Hippocampal formation (tissue), 2 donors: ENCODE results near the gene NME7.
A peak's percentile ranks its signal among the peaks of the same experiment; 100 is the strongest.

ENCODE experiments used
- DNase-seq, 2 donors: peaks; one replicate each; lab custom pipeline; 2025; lab: John Stamatoyannopoulos, UW

Gene NME7

GRCh38 chr1:169106921-169107602 lies 260.5 kb downstream of the NME7 start:
- DNase-seq = no peak

DNA sequence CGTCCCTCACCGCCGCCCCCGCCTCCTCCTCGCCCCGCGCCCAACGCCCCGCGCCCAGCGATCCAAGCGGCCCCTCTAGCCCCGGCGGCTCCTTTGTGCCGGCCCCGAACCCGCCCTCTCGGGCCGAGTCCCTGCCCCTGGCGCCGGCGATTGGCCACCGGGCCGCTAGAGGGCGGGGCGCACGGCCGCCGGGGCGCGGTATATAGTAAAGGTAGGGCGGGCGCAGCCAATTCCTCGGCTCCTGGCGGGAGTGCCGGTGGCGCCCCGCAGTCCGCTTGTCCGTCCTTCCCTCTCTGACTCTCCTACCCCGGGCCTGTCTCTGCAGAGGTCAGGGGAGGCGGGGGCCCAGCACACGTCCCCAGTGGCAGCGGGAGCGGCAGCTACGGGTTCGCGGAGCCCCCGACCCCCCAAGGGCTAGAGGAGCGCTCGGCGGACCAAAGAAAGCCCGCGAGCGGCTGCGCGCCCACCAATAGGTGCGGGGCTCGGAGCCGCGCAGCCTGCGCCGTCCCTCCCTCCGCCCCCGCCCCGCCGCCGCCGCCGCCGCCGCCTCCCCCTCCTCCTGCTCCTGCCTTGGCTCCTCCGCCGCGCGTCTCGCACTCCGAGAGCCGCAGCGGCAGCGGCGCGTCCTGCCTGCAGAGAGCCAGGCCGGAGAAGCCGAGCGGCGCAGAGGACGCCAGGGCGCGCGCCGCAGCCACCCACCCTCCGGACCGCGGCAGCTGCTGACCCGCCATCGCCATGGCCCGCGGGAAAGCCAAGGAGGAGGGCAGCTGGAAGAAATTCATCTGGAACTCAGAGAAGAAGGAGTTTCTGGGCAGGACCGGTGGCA lies 261.3 kb downstream of the NME7 start, which contains the start of gene ATP1B1:
TSS of gene ATP1B1 (plus strand) at position 596 of the 826 bp plus-strand sequence. CDS start at position 736, 140 bp downstream.
- DNase-seq = peak; percentile 88 to 89

DNA sequence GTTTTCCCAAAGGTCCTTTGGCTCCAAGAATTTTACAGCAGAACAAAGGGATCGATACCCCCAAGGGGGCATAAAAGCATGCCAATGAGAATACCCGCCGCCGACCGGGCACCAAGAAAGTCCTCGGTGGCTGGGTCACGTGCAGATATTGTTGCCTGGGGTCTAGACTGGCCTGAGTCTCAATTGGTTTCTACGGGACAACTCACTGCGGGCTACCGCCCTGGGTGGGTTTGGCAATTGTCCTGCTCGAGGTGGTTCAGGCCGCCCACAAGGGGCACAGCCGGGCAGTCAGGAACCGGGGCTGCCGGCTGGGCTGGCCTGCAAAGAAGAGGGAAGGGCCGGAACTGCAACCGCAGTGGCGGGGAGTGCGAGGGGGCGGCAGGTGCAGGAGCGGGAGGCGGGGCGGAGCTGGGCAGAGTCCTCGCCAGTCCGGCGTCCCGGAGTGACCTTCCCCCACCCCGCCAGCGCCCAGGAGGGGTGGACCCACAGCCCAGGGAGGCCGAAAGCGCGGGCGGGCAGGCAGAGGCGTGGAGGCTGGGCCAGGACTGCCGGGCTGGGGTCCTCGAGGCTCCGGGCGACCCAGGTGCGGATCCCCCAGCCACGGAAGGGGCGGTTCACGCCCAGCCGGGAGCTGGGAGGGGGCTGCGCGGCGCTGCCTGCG lies 262.0 kb downstream of the NME7 start:
- peak; percentile 53 to 88 for DNase-seq

- no peak for DNase-seq
Observed at GRCh38 chr1:169105087-169105433, 262.5 kb downstream of the NME7 start.

DNA sequence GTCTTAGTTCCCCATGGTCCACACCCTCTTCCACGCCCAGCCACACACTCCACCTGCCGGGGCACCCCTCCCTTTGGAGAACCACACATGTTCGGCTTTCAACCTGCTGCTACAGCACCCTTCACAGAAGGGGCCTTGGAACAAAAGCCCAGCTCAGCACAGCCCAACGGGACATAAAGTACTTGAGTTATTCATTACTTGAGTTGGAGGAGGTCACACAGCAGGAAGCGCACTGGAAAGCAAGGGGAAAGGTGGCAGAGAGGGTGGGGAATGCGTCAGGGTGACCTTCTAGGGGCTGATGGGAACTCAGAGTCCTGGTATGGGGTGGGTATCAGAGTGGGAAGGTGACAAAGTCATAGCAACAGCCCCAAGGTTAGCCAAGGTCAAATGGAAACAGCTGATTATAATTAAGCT lies 264.1 kb downstream of the NME7 start:
- no peak for DNase-seq

DNA sequence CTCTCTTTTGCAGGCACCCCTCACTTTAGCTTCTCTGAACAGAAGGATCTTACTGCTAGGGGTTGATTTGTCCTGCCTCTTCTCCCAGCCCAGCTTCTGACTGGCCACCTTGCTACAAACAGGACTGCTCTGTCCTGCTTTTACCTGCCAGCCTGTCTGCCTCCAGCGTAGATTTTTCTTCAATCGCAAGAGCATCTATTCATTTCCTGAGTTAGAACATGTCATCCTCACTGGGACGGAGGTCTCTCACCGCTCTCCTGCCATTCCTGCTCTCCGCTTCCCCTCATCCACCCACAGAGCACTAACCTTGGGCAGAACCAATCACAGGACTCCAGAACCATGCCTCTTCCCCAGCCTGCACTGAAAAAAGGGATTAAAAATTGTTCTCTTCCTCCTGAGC lies 264.6 kb downstream of the NME7 start:
- no peak for DNase-seq

DNA sequence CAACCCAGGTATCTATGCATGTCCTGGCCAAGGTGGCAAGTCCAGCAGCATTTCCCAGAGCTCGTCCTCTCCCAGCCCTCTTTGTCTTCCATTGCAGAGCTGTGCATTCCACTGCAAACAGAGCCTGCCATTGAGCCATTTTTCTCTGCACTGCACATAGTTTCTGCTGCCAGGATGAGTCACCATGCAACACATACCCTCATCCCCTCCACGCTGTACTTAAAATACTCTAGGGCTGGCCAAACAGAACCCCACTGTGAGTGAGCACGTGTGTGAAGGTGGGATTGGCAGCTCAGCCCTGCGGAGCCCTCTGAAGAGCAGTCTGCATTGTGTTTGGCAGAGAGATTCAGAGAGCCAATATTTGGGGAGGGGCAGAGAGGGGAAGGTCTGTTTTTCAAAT lies 265.0 kb downstream of the NME7 start:
- DNase-seq = peak; percentile 61 to 72

DNA sequence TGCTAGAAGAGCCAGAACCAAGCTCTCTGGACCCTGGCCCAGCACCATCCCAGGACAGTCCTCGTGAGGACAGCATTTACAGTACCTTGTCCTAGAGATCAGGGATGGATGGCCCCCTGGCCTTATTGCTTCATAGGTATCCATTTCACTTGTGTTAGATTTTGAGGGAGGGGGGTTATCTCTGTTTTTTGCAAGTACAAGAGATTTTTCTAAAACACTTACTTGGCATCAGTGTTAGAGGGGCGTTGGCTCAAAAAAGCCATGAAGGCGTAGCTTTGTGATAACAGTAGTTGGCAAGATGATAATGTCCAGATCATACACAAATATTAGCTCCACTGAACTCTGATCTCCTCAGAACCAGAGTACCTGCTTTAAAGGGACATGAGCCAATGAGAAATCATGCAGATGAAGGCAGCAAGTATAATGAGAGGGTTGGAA lies 266.9 kb downstream of the NME7 start:
- DNase-seq = no peak

- DNase-seq = no peak
Observed at GRCh38 chr1:169100208-169100607, 267.4 kb downstream of the NME7 start.

GRCh38 chr1:169099561-169099960 lies 268.0 kb downstream of the NME7 start:
- no peak for DNase-seq

DNA sequence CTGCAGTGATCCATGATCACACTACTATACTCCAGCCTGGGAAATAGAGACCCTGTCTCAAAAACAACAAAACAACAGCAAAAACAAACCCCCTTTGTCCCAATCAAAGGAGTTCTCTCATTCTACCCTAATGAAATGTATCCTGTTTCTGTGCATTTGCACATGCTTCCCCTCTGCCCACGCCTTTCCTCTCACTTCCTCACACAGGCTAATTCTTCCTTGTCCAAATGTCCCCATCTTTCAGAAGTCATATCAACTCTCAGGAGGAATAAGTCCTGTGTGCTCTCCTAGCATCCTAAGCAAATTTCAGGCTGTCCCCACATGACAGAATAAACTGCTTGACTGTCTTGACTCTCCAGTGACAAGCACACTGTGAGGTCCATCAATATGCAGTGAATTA lies 269.2 kb downstream of the NME7 start:
- DNase-seq = no peak

DNA sequence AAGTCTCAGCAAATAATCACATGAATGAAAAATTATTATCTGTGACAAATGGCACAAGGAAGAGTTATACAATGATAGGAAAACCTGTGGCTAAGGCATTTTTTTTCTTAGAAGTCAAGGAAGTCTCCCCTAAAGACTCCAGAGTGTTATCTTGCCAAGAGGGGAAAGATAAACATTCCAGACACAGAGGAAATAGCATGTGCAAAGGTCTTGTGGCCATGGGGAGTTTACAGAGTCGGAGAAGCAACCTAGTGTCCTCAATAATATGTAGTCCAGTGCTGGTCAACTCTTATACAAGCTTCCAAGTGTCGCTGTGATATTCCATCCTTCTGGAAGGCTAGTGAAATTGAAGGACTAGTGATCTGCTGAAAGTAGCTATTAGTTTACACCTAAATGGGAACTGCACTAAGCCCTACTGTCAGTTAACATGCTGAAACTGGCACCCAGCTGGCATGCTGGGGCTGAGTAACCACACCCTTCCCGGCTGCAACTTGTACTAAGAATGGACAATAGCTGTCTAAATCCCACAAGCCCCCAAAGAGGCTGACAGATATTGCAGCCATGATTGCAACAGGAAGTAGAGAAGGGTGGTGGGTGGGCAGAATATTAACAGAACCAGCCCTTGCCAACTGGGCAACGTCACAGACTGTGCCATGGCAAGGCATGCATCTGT lies 272.6 kb downstream of the NME7 start:
- no peak for DNase-seq

- DNase-seq = no peak
Observed at GRCh38 chr1:169092399-169092798, 275.2 kb downstream of the NME7 start.

GRCh38 chr1:169091480-169091941 lies 276.1 kb downstream of the NME7 start:
- DNase-seq = no peak

DNA sequence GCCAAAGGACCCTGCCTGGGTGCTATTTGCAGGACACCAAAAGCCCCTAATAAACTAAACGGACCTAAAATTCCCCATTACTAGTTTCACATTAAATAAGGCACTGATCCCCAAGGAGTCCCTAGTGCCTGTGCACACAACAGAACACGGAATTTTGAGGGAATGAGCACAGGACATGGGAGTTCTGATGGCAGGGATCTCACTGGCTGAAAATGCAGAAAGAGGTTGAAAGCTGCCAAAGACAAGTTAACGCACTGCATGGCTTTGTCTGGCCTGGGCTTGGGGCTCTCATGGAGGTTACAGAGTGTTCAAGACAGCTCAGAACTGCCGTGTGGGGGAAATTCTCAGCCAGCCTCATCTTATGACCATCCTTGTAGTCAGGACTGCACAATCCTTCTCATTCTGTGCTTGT lies 276.7 kb downstream of the NME7 start:
- DNase-seq = no peak

- DNase-seq = no peak
Observed at GRCh38 chr1:169090308-169090899, 277.2 kb downstream of the NME7 start.

DNA sequence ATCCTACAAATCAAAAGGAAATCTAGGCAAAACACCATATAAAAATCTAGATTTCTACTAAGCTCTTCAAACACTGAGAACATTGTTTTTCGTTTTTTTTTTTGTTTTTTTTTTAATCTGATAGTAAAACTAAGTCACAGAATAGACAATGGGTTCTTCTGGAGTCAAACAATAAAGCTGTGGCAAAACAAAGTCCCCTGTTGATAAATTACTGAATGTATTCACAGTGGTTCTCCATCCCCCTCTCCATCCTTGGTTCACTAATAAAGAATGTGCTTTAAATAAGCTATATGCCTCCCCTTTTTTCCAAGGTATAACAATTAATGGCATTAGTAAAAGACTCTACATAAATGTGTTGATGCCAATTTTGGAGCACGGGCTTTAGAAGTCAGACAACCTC lies 277.8 kb downstream of the NME7 start:
- peak in 1 of 2 donors; percentile 94 for DNase-seq

- DNase-seq = no peak
Observed at GRCh38 chr1:169087876-169088275, 279.7 kb downstream of the NME7 start.

DNA sequence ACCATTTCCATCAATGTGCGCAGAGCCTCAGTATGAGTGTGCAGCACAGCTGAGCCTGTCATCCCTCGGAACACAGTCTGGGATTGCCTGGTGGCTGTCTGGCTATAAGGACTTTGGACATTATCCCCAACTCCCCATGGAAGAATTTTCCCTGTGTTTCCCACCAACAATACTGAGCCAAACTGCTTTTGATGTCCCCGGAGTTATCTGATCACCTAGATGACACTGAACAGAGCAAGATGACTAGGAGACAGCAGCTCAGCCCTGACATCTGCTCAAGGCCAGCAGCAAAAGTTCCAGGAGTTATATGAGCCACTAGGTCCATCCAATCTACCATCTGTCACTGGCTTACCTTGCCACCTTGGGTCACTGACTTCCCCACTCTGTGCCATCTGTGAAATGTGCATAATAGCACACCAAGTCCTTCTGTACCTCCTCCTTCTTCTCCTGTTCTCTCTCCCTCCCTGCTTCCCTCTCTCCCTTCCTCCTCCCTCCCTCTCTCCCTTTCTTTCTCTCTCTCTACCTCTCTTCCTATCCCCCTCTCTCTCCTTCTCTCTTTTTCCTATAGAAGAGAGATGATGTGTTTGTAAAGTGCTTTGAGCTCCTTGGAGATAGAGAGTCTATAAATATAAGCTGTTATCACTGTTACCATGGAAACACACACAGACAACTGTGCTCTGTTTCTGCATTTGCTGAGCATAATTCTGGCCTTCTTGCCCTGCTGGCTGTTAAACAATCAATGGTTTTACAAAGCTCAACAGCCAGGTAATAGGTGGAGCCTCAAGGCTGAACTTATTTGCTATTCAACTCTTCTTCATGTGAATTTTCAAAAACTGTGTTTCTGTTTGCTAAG lies 280.8 kb downstream of the NME7 start:
- DNase-seq = peak in 1 of 2 donors; percentile 60

- DNase-seq = no peak
Observed at GRCh38 chr1:169085911-169086310, 281.7 kb downstream of the NME7 start.
